NOMO-1 treated with dmso at 0.1 percent for 144 hours (cell line): ENCODE results near the gene CCT6A.
"Not testable (repeated sequence)": the region's sequence is repeated elsewhere in the genome, so short reads cannot be mapped to it uniquely, and the experiment has no call there.

ENCODE experiments used
- DNase-seq: peaks from one replicate; lab custom pipeline; 2025; ENCODE audit not compliant: unreplicated experiment; lab: John Stamatoyannopoulos, UW

Gene CCT6A

DNA sequence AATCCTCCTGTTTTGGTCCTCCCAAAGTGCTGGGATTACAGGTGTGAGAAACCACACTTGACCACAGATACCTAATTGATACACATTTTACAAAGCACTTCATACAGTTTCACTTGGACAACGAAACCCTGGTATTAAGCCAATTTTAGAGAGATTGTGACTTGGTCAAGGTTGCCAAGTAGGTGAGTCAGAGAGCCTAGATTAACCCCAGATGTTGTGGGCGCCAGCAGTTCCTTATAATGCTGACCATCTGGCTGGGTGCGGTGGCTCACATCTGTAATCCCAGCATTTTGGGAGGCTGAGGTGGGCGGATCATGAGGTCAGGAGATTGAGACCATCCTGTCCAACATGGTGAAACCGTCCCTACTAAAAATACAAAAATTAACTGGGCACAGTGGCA, 46.1 kb downstream of the CCT6A start:
- no peak for DNase-seq

DNA sequence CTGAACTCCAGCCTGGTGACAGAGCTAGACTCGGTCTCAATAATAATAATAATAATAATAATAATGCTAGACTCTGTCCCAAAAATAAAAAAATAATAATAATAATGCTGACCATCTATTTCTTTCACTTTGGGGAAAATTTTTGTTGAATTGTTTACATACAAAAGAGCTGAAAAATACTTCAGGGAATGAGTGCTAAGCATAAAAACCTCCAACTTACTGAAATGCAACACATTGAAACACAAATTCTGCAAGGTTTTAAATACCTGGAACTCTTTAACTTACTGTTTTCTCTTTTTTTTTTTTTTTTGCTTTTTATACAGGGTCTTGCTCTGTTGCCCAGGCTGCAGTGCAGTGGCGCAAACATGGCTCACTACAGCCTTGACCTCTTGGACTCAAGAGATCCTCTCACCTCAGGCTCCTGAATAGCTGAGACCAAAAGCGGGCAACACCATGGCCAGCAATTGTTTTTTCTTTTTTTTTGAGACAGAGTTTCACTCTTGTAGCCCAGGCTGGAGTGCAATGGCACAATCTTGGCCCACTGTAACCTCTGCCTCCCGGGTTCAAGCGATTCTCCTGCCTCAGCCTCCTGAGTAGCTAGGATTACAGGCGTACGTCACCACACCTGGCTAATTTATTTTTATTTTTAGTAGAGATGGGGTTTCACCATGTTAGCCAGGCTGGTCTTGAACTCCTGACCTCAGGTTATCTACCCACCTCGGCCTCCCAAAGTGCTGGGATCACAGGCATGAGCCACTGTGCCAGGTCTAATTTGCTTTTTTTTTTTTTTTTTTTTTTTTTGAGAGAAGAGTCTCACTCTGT, 46.8 kb downstream of the CCT6A start:
- DNase-seq = not testable (repeated sequence)

DNA sequence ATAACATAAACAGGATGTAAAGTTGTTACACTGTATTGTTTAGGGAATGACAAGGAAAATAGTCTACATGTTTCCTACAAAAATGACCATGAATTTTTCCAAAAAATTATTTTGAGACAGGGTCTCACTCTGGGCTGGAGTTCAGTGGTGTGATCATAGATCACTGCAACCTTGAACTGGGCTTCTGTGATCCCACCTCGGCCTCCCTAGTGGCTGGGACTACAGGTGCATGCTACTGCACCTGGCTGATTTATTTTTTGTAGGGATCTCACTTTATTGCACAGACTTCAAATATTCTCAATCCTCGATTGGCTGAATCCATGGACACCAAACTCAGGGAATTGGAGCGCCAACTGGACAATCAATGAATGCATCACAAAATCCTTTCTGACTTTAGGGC, 48.1 kb downstream of the CCT6A start:
- no peak for DNase-seq

DNA sequence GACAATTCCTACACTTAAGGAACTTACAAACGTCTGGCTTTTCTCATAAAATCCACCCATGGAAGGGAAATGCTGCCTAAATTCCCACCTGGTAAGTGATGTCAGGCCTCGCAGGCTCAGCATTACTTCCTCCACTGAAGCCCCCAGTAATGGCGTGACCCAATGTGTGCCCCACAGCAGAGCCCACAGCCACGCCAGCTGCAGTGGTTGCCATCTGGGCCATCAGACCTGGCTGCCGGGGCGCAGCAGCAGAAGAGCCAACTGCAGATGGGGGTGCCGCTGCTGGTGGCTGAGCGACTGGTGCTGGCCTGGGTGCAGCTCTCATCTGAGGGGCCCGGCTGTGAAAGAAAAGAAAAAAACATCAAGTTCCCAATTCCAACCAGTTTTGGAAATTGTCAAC, 52.6 kb downstream of the CCT6A start:
- DNase-seq = not testable (repeated sequence)

DNA sequence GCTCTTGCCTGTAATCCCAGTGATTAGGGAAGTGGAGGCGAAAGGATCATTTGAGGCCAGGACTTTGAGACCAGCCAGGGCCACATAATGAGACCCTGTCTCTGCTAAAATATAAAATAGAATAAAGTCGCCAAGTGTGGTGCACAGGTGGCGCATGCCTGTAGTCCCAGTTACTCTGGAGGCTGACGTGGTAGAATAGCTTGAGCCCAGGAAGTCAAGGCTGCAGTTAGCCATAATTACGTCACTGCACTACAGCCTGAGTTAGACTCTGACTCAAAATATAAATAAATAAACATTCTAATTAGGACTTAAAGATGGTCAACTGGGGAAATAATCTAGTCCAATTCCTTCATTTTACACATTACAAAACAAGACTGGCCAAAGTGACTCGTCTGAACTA, 53.9 kb downstream of the CCT6A start:
- no peak for DNase-seq

DNA sequence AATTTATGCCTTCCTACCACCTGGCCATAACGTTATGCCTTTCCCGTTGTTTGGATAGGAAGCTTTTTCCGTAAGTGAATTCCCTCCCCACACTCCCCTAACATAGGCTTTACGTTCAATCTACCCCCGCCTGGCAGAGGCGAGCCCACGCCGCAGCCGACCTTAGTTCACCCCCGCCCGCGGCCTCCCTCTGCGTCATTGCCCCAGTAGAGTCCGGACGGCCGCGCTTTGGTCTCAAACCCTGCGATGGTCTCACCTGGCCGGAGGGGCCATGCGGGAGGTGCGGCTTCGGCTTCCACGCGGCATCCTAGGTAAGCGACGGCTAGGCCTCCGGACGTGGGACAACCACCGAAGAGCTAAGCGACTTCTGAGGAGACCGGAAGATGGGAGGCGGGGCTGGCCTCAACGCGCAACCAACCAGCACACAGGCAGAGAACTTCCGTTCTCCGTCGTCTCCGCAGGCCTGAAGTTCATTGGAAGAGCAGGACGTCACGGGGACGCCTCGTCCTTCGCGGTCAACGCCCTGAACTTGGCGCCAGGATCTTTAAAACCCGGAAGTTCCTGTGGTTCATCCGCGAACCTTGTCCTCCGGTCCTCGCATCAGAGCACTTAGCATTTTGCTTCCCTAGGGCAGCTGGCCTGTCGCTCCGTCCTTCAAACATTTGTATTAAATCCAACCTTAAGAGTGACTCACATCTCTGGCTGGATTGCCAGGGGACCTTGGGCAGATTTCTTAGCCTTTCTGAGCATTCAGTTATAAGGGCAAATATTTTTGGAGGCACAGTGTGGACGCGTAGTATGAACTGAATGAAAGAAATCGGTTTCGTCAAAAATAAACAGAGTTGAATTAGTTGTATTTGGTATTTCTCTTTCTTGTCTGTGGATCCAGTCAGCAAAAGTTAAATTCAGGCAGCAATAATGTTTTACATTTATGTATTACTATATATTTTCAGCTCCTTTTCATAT, 54.8 kb downstream of the CCT6A start, which contains the start of gene CHCHD2:
Gene CHCHD2 (minus strand): TSS at position 369 of the 966 bp plus-strand sequence. CDS start 63 bp downstream, at position 306.
- peak; percentile 98 for DNase-seq

DNA sequence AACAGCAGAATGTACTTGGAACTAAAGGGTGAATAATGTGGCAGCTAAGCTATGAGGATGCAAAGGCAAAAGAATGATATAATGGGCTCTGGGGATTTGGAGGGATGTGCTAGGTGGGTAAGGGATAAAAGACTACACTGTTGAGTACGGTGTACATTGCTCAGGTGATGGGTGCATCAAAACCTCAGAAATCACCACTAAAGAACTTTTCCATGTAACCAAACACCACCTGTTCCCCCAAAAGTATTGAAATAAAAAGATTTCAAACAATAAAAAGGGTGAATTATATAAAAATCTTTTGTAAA, 56.3 kb downstream of the CCT6A start:
- DNase-seq = no peak

DNA sequence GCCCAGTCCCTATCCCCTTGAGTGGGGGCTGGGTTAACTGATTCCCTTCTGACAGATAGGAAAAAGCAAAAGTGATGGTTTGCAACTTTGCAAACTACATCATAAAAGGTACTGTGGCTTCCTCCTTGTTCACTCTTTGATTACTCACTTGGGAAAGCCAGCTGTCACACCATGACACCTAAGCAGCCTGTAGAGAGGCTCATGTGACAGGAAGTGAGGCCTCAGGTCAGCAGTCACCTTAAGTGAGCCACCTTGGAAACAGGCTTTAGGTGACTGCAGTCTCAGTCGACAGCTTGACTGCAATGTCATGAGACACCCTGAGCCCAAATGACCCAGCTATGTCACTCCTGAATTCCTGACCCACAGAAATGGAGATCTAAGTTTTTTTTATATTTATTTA, 59.0 kb downstream of the CCT6A start:
- DNase-seq = no peak

DNA sequence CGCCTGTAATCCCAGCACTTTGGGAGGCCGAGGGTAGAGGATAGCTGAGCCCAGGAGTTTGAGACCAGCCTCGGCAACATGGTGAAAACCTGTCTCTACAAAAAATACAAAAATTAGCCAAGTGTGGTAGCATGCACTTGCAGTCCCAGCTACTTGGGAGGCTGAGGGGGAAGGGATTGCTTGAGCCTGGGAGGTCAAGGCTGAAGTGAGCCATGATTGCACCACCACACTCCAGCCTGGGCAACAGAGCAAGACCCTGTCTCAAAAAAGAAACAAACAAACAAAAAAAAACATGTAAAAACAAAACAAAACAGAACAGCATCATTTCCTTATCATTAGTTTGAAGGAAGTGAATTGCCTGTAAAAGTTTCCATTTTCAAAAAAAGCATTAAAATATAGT, 60.7 kb downstream of the CCT6A start:
- DNase-seq = not testable (repeated sequence)
